COR-L47 (cell line): ENCODE data around the gene COL6A1.

ENCODE experiments used
- DNase-seq: peaks from one replicate; lab custom pipeline; 2025; lab: John Stamatoyannopoulos, UW

Gene COL6A1

GRCh38 chr21:46049890-46050667, 68.5 kb downstream of the COL6A1 start:
- DNase-seq: no peak

GRCh38 chr21:46050668-46051378, 69.3 kb downstream of the COL6A1 start:
- no peak for DNase-seq

GRCh38 chr21:46051379-46051770, 69.8 kb downstream of the COL6A1 start:
- DNase-seq: no peak

GRCh38 chr21:46051821-46052675, 70.5 kb downstream of the COL6A1 start:
- DNase-seq: no peak

- no peak for DNase-seq
Measured at GRCh38 chr21:46052703-46053651, 71.4 kb downstream of the COL6A1 start.

GRCh38 chr21:46054031-46054430, 72.5 kb downstream of the COL6A1 start:
- DNase-seq: no peak

GRCh38 chr21:46054451-46054881, 72.9 kb downstream of the COL6A1 start:
- DNase-seq: no peak
